Esophagus muscularis mucosa (tissue), 4 donors: Measurements from ENCODE around the gene USP9X.

Experiments
- CTCF ChIP-seq, 3 experiments: fragments of 200-600 bp in 2 of 3; fragments of 450-650 bp in 1 of 3; sonication (generic) in 2 of 3; IDR thresholded peaks; one replicate each; pipeline ENCODE4 v1.5.1; 2017 to 2019; ENCODE audit warnings: antibody characterized with exemption in 3 of 3, mild to moderate bottlenecking in 2 of 3, moderate library complexity in 1 of 3
- EP300 ChIP-seq: sonication (generic); formaldehyde crosslinking; IDR thresholded peaks from one replicate; pipeline ENCODE4 v1.6.1; 2017; ENCODE audit warnings: antibody characterized with exemption
- POLR2A ChIP-seq: fragments of 450-650 bp; IDR thresholded peaks from one replicate; pipeline ENCODE4 v1.6.1; 2017; ENCODE audit warnings: antibody characterized with exemption, moderate library complexity, mild to moderate bottlenecking, low read depth

- TF ChIP-seq POLR2A, result no peak
- no peak for TF ChIP-seq EP300
- peak; percentile 42 to 49 (median 43) for TF ChIP-seq CTCF (IDR thresholded peaks at IDR 0.05)
Observed at GRCh38 chrX:41275661-41276609, 190.7 kb downstream of the USP9X start.
